HEK293T (cell line): ENCODE results near the gene CHAMP1.
"Not testable (repeated sequence)": the region's sequence is repeated elsewhere in the genome, so short reads cannot be mapped to it uniquely, and the experiment has no call there.

Experiments
- CTCF ChIA-PET: fragments of 350-600 bp; formaldehyde crosslinking; extraction: SDS; loops from one replicate; lab custom pipeline; 2021; ENCODE audit warnings: antibody characterized with exemption, inconsistent platforms; lab: Yijun Ruan, JAX
- POLR2A ChIA-PET: fragments of 350-600 bp; formaldehyde crosslinking; extraction: SDS; loops from one replicate; lab custom pipeline; 2020; ENCODE audit warnings: antibody characterized with exemption, inconsistent platforms; lab: Yijun Ruan, JAX
- DNase-seq: peaks from one replicate; pipeline ENCODE4 v3.0.0; 2012; ENCODE audit warnings: mixed read lengths; ENCODE audit errors: extremely low spot score
- ARNT ChIP-seq: fragments of 450-650 bp; IDR thresholded peaks from 2 replicates; pipeline ENCODE4 v1.6.1; 2017; ENCODE audit warnings: mild to moderate bottlenecking
- BHLHE40 ChIP-seq: fragments of 450-650 bp; IDR thresholded peaks from 2 replicates; pipeline ENCODE4 v1.6.1; 2016; ENCODE audit warnings: mild to moderate bottlenecking, moderate library complexity, borderline replicate concordance
- CTBP1 ChIP-seq: fragments of 450-650 bp; IDR thresholded peaks from 2 replicates; pipeline ENCODE4 v1.6.1; 2016; ENCODE audit warnings: borderline replicate concordance
- ELF4 ChIP-seq: fragments of 450-650 bp; IDR thresholded peaks from 2 replicates; pipeline ENCODE4 v1.6.1; 2017; ENCODE audit warnings: antibody characterized with exemption
- FOXA1 ChIP-seq: fragments of 450-650 bp; IDR thresholded peaks from 2 replicates; pipeline ENCODE4 v1.6.1; 2016; ENCODE audit warnings: mild to moderate bottlenecking
- FOXK2 ChIP-seq: fragments of 450-650 bp; IDR thresholded peaks from 2 replicates; pipeline ENCODE4 v1.6.1; 2016; ENCODE audit warnings: mild to moderate bottlenecking
- FOXM1 ChIP-seq: fragments of 450-650 bp; IDR thresholded peaks from 2 replicates; pipeline ENCODE4 v1.6.1; 2017; ENCODE audit warnings: mild to moderate bottlenecking, borderline replicate concordance
- HDGF ChIP-seq: fragments of 450-650 bp; IDR thresholded peaks from 2 replicates; pipeline ENCODE4 v1.6.1; 2017; ENCODE audit warnings: antibody characterized with exemption, borderline replicate concordance
- L3MBTL2 ChIP-seq: fragments of 450-650 bp; conservative IDR thresholded peaks from 2 replicates; pipeline ENCODE4 v1.6.1; 2016; ENCODE audit warnings: mild to moderate bottlenecking
- LEF1 ChIP-seq: fragments of 450-650 bp; IDR thresholded peaks from 2 replicates; pipeline ENCODE4 v1.6.1; 2017; ENCODE audit warnings: mild to moderate bottlenecking, borderline replicate concordance
- NFRKB ChIP-seq: fragments of 450-650 bp; IDR thresholded peaks from 2 replicates; pipeline ENCODE4 v1.6.1; 2016; ENCODE audit warnings: mild to moderate bottlenecking, moderate library complexity
- SP1 ChIP-seq: fragments of 450-650 bp; IDR thresholded peaks from 2 replicates; pipeline ENCODE4 v1.6.1; 2017
- SUZ12 ChIP-seq: fragments of 450-650 bp; IDR thresholded peaks from 2 replicates; pipeline ENCODE4 v1.6.1; 2016; ENCODE audit warnings: mild to moderate bottlenecking
- TARDBP ChIP-seq: fragments of 450-650 bp; IDR thresholded peaks from 2 replicates; pipeline ENCODE4 v1.6.1; 2016
- ZNF384 ChIP-seq: fragments of 450-650 bp; IDR thresholded peaks from 2 replicates; pipeline ENCODE4 v1.6.1; 2016
- TF ChIP-seq, protein P1 (sequence below): fragments of 450-650 bp; IDR thresholded peaks from 2 replicates; pipeline ENCODE4 v1.6.1; 2016

The CHAMP1 gene

DNA sequence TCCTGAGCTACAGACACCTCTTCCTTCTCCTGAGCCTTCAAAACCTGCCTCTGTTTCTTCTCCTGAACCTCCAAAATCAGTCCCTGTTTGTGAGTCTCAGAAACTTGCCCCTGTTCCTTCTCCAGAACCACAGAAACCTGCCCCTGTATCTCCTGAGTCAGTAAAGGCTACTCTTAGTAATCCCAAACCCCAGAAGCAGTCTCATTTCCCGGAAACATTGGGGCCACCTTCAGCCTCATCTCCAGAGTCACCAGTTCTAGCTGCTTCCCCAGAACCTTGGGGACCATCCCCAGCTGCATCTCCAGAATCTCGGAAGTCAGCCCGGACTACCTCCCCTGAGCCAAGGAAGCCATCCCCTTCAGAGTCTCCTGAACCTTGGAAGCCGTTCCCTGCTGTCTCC is 10.0 kb downstream of the CHAMP1 start:
- ChIA-PET CTCF (no interaction called here), POLR2A (no interaction called here)
- TF ChIP-seq CTBP1 (no peak), L3MBTL2 (no peak), BHLHE40 (no peak), SUZ12 (no peak), TARDBP (no peak), HDGF (no peak), ZNF384 (no peak), ARNT (no peak)
- TF ChIP-seq, protein P1, sequence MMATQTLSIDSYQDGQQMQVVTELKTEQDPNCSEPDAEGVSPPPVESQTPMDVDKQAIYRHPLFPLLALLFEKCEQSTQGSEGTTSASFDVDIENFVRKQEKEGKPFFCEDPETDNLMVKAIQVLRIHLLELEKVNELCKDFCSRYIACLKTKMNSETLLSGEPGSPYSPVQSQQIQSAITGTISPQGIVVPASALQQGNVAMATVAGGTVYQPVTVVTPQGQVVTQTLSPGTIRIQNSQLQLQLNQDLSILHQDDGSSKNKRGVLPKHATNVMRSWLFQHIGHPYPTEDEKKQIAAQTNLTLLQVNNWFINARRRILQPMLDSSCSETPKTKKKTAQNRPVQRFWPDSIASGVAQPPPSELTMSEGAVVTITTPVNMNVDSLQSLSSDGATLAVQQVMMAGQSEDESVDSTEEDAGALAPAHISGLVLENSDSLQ: no peak
- DNase-seq: no peak

DNA sequence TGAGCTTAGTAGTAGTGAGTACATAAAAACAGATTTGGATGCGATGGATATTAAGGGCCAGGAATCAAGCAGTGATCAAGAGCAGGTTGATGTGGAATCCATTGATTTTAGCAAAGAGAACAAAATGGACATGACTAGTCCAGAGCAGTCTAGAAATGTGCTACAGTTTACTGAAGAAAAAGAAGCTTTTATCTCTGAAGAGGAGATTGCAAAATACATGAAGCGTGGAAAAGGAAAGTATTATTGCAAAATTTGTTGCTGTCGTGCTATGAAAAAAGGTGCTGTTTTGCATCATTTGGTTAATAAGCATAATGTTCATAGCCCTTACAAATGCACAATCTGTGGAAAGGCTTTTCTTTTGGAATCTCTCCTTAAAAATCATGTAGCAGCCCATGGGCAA is 11.4 kb downstream of the CHAMP1 start:
- POLR2A ChIA-PET: no interaction called here

DNA sequence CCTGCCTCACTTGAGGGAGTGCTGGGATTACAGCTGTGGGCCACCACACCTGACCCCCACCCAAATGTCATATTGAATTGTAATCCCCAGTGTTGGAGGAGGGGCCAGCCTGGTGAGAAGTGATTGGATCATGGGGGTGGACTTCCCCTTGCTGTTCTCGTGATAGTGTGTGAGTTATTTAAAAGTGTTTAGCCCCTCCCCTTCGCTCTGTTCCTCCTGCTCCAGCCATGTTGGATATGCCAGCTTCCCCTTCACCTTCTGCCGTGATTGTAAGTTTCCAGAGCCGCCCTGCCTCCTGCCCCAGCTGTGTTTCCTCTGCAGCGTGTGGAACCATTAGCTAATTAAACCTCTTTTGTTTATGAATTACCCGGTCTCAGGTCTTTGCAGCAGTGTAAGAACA is 13.7 kb downstream of the CHAMP1 start:
- TF ChIP-seq FOXA1: no peak
- TF ChIP-seq NFRKB: no peak
- TF ChIP-seq HDGF: no peak
- no peak for TF ChIP-seq CTBP1
- no peak for TF ChIP-seq TARDBP
- no peak for TF ChIP-seq L3MBTL2
- TF ChIP-seq, protein P1: no peak
- no peak for TF ChIP-seq SUZ12
- no peak for TF ChIP-seq LEF1
- TF ChIP-seq FOXK2: no peak
- TF ChIP-seq ZNF384: no peak
- no peak for TF ChIP-seq FOXM1
- no peak for TF ChIP-seq SP1
- TF ChIP-seq ARNT: no peak
- ChIA-PET CTCF (no interaction called here), POLR2A (interaction anchor here (1.7 kb wide), 1 partner anchor 13 kb away, joined by 5 read pairs; no protein-coding TSS in a partner anchor)
- no peak for DNase-seq

More for the DNA sequence above, 11.4 kb downstream of the CHAMP1 start:
- TF ChIP-seq, protein P1: no peak
- no peak for TF ChIP-seq NFRKB
- TF ChIP-seq ZNF384: no peak
- no peak for TF ChIP-seq ARNT
- TF ChIP-seq TARDBP: no peak
- no peak for TF ChIP-seq FOXM1
- no peak for TF ChIP-seq SUZ12
- TF ChIP-seq L3MBTL2: no peak
- TF ChIP-seq SP1: no peak
- no peak for TF ChIP-seq HDGF
- no peak for TF ChIP-seq CTBP1
- no peak for TF ChIP-seq FOXA1
- TF ChIP-seq BHLHE40: no peak
- no peak for TF ChIP-seq FOXK2
- DNase-seq: no peak
- CTCF ChIA-PET: no interaction called here

DNA sequence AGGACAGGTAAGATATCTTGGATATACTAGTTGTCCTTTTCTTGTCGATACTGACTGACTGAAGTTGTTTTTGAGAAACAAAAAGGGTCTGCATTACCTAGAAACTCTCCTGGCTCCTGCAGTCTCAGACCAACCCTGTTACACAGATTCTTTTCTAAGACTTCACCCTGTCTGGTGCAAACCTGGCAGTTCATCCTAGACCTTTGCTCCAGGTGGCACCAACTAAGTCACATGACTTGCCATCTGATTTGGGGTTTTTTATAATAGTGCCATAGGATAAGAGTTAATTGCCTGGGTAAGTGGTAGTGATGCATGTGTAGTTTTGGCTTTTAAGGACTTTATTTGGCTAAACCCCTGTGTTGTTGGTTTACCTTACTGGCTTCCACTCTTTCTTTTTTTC is 14.3 kb downstream of the CHAMP1 start:
- POLR2A ChIA-PET: interaction anchor here (1.7 kb wide), 1 partner anchor 13 kb away, joined by 5 read pairs; no protein-coding TSS in a partner anchor
- no peak for DNase-seq
- TF ChIP-seq SUZ12 (no peak), BHLHE40 (no peak), L3MBTL2 (no peak), NFRKB (no peak), FOXM1 (no peak), ELF4 (no peak), FOXA1 (no peak), FOXK2 (no peak)
- TF ChIP-seq, protein P1: no peak
- CTCF ChIA-PET: no interaction called here

DNA sequence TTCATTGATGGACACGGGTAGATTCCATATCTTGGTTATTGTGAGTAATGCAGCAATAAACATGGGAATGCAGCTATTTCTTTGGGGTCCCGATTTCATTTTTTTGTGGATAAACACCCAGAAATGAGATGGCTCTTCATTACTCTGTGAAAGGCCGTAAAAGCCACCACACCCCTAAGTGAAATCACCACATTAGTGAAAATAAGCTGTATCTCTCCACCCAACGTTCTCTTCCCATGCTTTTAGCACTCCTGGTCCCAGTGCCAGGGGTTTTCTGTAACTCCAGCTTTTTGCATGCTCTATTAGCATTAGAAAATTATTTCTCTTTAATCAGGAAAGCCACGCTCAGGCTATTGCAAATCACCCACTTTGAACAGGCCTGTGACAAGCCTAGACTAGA is 15.8 kb downstream of the CHAMP1 start:
- ChIA-PET POLR2A (no interaction called here), CTCF (no interaction called here)
- DNase-seq: no peak
- TF ChIP-seq TARDBP (no peak), L3MBTL2 (no peak), SUZ12 (no peak), FOXK2 (no peak), ARNT (no peak), FOXA1 (no peak), SP1 (no peak), HDGF (no peak), NFRKB (no peak)

DNA sequence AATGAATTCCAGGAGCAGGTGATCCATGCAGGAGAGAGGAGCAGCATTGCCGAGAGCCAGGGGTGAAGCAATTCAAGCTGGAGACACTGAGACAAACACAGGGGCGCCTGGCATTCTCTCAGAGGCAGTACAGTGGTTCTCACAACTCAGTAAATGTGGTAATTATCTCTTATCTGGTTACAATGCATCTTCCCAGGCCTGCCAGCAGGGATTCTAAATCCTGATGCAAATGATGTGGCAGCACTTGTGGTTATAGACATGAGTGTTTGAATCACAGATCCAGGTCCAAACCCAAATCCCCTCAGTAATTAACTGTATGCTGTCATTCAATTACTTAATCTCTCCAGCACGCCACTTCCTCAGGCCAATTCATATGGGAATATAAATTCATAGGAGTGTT is 19.6 kb downstream of the CHAMP1 start:
- DNase-seq, CTCF ChIA-PET, POLR2A ChIA-PET: not testable (repeated sequence)
